NCI-H1436 (cell line): ENCODE results near the gene DND1.
"Not testable (repeated sequence)": the region's sequence is repeated elsewhere in the genome, so short reads cannot be mapped to it uniquely, and the experiment has no call there.

Source experiments
- DNase-seq: peaks from one replicate; lab custom pipeline; 2025; lab: John Stamatoyannopoulos, UW

Gene DND1

GRCh38 chr5:140631036-140631417, 42.3 kb downstream of the DND1 start:
- DNase-seq: no peak

- no peak for DNase-seq
These were observed 42.9 kb downstream of the DND1 start for GRCh38 chr5:140630292-140631035.

GRCh38 chr5:140628711-140629110, 44.7 kb downstream of the DND1 start:
- no peak for DNase-seq

- DNase-seq: no peak
These were observed 45.4 kb downstream of the DND1 start for GRCh38 chr5:140627972-140628371.

- DNase-seq: not testable (repeated sequence)
These were observed 48.5 kb downstream of the DND1 start for GRCh38 chr5:140624886-140625285.

GRCh38 chr5:140623061-140623460, 50.3 kb downstream of the DND1 start:
- not testable (repeated sequence) for DNase-seq

GRCh38 chr5:140622301-140622700, 51.1 kb downstream of the DND1 start:
- no peak for DNase-seq
